ENCODE results near the gene LPXN.

The LPXN gene

DNA sequence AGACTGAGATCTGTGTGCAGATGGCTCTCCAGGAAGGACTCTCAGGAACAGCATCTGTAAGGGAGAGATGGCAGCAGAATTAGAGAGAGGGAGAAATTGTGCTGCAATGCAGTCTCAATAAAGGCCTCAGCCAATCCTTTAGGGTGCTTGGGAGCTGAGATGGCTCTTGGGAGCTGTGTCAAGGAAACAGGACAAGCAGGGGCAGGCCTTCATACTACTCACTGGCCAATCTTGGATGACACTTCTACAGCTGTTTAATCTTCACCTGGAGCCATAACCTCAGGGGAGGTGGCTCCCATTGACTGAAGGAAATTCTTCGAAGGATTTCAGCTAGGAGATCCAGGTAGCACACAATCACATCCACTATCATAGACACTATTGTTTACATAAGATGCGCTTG is 77.7 kb downstream of the LPXN start:
- Histone ChIP-seq H3K4me3 (ENCODE audit: low read depth, low read length, poor library complexity, severe bottlenecking) (no peak overlapping the region), H3K27me3 (ENCODE audit: insufficient read depth, low read length) (no peaks in the 10 kb centered on the region), H3K9me3 (ENCODE audit: low read length) (no peaks in the 10 kb centered on the region), H3K79me2 (ENCODE audit: insufficient read depth, low read length) (no peaks in the 10 kb centered on the region), H3K9me2 (ENCODE audit: low read depth, low read length) (no peaks in the 10 kb centered on the region), H3F3A (ENCODE audit: insufficient read depth, low read length) (no peaks in the 10 kb centered on the region), H3K36me3 (ENCODE audit: insufficient read depth, low read length) (no peaks in the 10 kb centered on the region), H3K4me1 (ENCODE audit: insufficient read depth, low read length, severe bottlenecking) (no peaks in the 10 kb centered on the region), H2AFZ (ENCODE audit: low read length) (no peak overlapping the region), H3K4me2 (ENCODE audit: low read length) (no peak overlapping the region), H3K9ac (ENCODE audit: low read length) (no peak overlapping the region), H3K27ac (ENCODE audit: low read depth, low read length, poor library complexity, severe bottlenecking) (no peak overlapping the region), H4K20me1 (ENCODE audit: insufficient read depth, low read length) (no peaks in the 10 kb centered on the region)
- TF ChIP-seq EZH2 (IDR thresholded peaks at IDR 0.05; ENCODE audit: borderline replicate concordance, low read length) = no peak
- TF ChIP-seq, protein P1, sequence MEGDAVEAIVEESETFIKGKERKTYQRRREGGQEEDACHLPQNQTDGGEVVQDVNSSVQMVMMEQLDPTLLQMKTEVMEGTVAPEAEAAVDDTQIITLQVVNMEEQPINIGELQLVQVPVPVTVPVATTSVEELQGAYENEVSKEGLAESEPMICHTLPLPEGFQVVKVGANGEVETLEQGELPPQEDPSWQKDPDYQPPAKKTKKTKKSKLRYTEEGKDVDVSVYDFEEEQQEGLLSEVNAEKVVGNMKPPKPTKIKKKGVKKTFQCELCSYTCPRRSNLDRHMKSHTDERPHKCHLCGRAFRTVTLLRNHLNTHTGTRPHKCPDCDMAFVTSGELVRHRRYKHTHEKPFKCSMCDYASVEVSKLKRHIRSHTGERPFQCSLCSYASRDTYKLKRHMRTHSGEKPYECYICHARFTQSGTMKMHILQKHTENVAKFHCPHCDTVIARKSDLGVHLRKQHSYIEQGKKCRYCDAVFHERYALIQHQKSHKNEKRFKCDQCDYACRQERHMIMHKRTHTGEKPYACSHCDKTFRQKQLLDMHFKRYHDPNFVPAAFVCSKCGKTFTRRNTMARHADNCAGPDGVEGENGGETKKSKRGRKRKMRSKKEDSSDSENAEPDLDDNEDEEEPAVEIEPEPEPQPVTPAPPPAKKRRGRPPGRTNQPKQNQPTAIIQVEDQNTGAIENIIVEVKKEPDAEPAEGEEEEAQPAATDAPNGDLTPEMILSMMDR (IDR thresholded peaks at IDR 0.05; ENCODE audit: low read length) = no peak

DNA sequence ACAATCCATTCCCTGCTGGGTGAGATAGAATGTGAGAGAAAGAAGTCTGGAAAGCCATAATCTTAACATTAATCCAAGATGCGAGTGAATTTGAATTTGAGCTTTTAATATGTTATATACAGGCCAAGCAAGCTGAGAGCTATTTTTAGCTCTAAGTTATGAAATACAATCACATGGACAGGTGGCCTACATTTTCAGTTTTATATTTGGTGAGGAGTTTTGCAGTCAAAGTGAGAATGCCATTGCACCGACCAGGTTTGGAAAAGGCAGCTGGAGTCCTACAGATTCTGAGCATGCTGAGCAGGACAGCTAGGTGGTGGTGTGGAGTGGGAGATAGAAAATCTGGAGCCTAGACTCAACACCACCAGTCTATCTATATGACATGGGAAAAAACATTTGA is 79.8 kb downstream of the LPXN start:
- no peak for TF ChIP-seq EZH2 (IDR thresholded peaks at IDR 0.05; ENCODE audit: borderline replicate concordance, low read length)
- TF ChIP-seq, protein P1 (IDR thresholded peaks at IDR 0.05; ENCODE audit: low read length) = no peak
- no peak overlapping the region for H2AFZ ChIP-seq (ENCODE audit: low read length)

DNA sequence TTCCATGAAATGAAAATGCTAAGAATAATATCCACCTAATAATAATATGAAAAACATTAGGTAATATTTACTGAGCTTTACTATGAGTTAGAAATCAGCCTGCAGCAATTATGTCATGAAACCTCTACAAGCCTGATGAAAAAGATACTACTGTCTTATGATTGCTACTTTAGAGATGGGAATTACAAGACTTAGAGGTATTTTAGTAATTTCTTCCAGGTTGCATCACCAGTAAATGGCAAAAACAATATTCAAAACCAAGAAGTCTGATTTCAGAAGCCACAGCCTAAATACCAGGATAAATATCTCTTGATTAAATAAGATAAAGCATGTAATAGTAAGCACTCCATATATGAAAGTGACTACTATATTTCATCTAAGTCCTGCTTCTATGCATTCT is 81.6 kb downstream of the LPXN start:
- Histone ChIP-seq H3K9me3 (ENCODE audit: low read length) (no peaks in the 10 kb centered on the region), H3K79me2 (ENCODE audit: insufficient read depth, low read length) (no peaks in the 10 kb centered on the region), H3K4me3 (ENCODE audit: low read depth, low read length, poor library complexity, severe bottlenecking) (no peak overlapping the region), H2AFZ (ENCODE audit: low read length) (no peak overlapping the region), H3K27me3 (ENCODE audit: insufficient read depth, low read length) (no peaks in the 10 kb centered on the region), H3K27ac (ENCODE audit: low read depth, low read length, poor library complexity, severe bottlenecking) (no peak overlapping the region), H4K20me1 (ENCODE audit: insufficient read depth, low read length) (no peaks in the 10 kb centered on the region), H3K36me3 (ENCODE audit: insufficient read depth, low read length) (no peaks in the 10 kb centered on the region), H3K4me2 (ENCODE audit: low read length) (no peak overlapping the region), H3K9me2 (ENCODE audit: low read depth, low read length) (no peaks in the 10 kb centered on the region), H3K9ac (ENCODE audit: low read length) (no peak overlapping the region), H3K4me1 (ENCODE audit: insufficient read depth, low read length, severe bottlenecking) (no peaks in the 10 kb centered on the region), H3F3A (ENCODE audit: insufficient read depth, low read length) (no peaks in the 10 kb centered on the region)
- TF ChIP-seq, protein P1 (IDR thresholded peaks at IDR 0.05; ENCODE audit: low read length) = no peak
- no peak for TF ChIP-seq EZH2 (IDR thresholded peaks at IDR 0.05; ENCODE audit: borderline replicate concordance, low read length)

More for the DNA sequence above, 79.8 kb downstream of the LPXN start:
- no peaks in the 10 kb centered on the region for H3K9me2 ChIP-seq (ENCODE audit: low read depth, low read length)
- H3F3A ChIP-seq (ENCODE audit: insufficient read depth, low read length) = no peaks in the 10 kb centered on the region
- no peaks in the 10 kb centered on the region for H4K20me1 ChIP-seq (ENCODE audit: insufficient read depth, low read length)
- no peaks in the 10 kb centered on the region for H3K36me3 ChIP-seq (ENCODE audit: insufficient read depth, low read length)
- no peak overlapping the region for H3K4me2 ChIP-seq (ENCODE audit: low read length)
- no peak overlapping the region for H3K4me3 ChIP-seq (ENCODE audit: low read depth, low read length, poor library complexity, severe bottlenecking)
- no peaks in the 10 kb centered on the region for H3K4me1 ChIP-seq (ENCODE audit: insufficient read depth, low read length, severe bottlenecking)
- H3K27me3 ChIP-seq (ENCODE audit: insufficient read depth, low read length) = no peaks in the 10 kb centered on the region
- H3K27ac ChIP-seq (ENCODE audit: low read depth, low read length, poor library complexity, severe bottlenecking) = no peak overlapping the region
- H3K79me2 ChIP-seq (ENCODE audit: insufficient read depth, low read length) = no peaks in the 10 kb centered on the region
- no peak overlapping the region for H3K9ac ChIP-seq (ENCODE audit: low read length)
- no peaks in the 10 kb centered on the region for H3K9me3 ChIP-seq (ENCODE audit: low read length)

All from OCI-LY1 (cell line).